NCI-H446 treated with DMSO at 0.1 percent for 48 hours (cell line): ENCODE results near the gene TIMM17B.

Experiments
- DNase-seq: peaks from one replicate; lab custom pipeline; 2025; lab: John Stamatoyannopoulos, UW

Gene TIMM17B

DNA sequence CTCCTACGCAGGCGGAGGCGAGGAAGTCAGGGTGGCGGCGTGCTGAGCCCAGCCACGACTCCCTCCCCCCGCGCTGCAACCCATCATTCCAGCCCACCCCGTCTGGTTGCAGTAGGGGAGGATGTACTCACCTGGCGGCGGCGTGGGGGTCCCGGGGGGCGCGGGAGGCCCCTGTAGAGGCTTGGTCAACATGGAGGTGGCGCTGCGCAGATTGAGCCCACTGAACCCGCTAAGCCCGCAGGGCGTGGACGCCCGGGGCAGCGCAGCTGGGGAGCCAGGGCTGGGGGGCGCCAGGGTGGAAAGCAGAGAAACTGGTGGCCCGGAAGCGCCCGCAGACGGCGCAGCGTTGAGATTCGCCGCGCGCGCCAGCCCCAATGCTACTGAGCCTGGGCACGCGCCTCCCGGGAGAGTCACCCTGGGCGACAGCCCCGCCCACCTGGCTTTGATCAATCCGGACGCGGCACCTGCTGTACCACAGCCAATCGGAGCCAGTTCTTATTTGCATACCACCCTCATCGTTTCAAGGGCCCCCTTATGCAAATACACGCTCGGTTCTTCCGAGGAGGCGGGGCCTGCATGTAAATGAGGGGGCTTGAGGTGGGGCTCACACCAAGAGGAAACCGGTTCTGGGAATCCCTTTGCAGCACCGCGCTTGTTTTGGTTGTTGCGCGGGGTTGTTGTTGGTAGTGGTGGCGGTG lies 21.2 kb upstream of the TIMM17B start, which contains the start of gene PIM2:
TSS of gene PIM2 (minus strand) at position 382 of the 698 bp plus-strand sequence. CDS start at position 192, 190 bp downstream.
- peak; percentile 90 for DNase-seq

DNA sequence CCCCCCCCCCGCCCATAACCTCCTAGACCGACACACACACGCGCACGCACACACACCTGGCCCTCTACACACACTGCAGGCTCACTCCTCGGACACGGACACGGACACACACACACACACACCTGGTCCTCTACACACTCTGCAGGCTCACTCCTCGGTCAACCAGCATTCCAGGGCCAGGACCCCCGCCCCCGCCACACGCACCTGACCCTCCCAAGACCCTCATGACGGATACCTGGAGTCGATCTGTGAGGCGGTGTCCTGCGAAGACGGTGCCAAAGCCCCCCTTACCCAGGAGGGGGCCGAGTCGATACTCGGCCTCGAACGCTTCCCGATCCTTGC lies 20.7 kb upstream of the TIMM17B start:
- DNase-seq = no peak

DNA sequence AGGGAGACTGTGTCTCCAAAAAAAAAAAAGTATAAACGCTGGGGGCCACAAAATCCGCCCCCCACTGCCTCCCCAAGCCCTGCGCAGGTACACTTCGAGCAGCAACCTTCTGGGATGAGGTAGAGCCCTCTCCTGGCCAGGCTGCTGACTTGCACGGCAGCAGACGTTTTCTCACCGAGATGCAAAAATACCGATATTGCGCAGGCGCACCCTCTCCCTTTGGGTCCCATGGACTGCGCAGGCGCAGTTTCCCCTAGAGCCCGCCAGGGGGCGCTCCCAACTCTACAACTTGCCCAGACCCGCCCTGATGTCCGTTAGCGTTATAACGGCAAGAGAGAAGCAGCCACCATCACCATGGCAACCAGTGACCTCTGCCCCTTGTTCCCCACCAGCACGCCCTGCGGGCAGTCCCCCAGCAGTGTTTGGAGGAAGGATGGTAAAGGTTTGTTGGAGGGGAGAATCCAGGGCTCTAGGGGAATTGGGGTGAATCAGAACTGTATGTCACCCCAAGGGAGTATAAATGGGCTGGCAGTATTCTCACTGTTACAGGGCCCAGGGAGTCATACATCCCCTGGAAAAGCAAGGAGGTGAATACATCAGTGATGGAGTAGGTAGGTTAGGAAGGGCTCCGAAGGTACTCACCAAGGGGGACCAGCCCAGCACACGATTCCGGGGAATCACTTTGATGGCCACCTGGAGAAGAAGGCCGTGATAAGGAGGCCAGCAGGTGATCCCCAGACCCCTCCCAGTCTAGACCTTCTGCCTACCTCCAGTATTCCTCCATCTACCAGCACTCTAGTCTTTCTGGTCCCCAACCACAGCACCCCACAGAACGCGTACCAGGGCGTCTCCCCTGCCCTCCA lies 19.8 kb upstream of the TIMM17B start:
- peak; percentile 81 for DNase-seq

DNA sequence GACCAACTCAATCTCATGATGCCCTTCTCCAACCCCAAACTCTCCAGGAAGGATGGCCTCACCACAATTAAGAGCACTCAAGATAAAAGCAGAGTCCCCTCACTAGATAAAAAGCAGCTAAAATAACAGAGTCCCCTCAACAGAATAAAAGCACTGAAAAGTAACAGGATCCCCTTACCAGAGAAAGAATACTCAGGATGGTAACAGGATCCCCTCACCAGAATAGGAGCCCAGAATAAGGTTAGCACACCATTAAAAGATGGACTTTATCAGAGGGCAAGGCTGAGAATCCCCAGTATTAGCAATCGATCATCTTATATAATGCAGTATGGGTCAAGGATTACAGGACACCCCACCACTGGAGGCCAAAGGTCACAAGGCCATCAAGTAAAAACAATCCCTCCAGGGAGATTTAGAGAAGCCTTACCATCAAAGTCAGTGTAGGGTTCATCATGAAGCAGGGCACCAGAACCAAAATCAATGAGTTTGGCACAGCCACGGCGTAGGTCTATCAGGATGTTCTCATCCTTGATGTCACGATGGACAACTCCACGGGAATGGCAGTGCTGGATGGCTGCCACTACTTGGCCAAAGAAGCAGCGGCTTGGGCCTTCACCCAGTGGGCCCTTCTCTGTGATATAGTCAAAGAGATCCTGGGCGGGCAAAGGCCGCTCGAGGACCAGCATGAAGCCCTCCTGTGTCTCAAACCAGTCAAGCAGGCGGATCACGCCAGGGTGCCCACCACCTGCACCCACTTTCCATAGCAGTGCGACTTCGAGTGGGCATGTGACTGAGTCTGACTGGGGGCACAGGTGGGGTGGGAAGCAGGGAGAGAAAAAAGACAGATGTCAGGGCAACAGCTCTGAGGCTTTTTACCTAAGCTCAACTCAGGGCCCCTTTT lies 17.3 kb upstream of the TIMM17B start:
- DNase-seq = no peak

DNA sequence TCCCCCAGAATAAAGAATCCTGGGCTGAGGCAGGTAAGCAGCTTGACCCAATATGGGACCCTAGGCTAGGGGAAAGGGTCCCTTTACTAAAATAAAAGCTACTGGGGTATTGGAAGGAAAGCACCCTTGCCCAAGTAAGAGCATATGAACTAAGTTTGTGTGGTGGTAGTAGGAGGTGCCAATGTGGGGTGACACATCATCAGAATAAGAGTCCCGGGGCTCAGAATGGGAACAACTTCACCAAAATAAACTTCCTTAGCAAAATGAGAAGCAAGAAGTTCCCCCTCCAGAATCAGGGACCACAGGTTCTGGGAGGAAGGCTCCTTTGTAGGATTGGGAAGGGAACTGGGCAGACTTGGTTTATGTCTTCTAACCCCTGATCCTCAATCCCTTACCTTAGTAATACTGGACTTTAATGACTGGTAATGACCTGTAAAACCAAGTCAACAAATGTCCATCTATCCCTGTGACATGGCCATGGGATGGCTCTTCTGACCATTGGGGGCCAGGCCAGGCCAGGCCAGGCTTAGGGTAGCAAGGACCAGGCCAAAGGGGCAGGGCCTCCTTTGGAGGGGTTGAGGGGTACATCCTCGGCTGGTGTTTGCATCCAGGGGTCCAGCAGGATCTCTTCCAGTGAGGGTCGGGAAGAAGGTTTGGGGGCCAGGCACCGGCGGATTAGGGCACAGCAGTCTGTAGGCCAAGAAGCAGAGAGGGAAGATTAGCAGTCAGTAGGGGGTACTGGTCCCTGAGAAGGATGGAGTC lies 16.2 kb upstream of the TIMM17B start:
- DNase-seq = no peak

DNA sequence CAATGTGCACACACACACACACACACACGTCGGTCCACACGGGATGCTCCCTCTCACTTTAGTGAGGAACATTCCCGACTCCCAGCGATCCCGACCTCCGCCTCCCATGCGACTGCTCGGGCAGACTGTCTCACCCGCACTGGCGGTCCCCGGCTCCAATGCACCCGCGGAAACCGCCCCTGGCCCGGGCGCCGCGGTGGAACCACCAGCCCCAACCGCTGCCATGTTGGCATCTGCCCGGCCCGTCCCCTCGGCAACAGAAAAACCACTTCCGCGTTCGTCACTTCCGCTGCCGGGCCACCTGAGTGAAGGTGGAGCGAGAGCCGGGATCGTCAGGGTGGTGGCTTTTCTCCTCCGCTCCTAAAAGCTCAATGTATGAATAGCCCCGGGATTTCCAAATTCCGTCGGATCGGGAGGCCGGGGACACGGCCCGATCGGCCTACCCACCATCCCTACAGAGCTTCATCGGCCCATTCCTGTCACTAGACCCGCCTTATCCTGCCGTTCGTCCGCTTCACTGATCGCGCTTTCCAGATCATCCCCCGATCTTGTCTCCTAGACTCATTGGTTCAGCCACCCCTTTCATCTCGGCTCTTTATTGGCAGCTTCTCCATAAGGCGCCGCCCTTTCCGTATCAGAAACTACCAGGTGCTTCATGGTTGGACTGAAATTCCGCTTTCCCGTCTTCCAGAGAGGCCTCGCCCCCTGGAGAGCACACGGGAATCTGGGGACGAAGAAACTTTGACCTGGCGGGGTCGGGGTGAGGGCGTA lies 14.0 kb upstream of the TIMM17B start, which contains the start of gene SLC35A2:
TSS of gene SLC35A2 (minus strand) at position 235 of the 771 bp plus-strand sequence. CDS start at position 225, 10 bp downstream.
- DNase-seq = peak; percentile 11

DNA sequence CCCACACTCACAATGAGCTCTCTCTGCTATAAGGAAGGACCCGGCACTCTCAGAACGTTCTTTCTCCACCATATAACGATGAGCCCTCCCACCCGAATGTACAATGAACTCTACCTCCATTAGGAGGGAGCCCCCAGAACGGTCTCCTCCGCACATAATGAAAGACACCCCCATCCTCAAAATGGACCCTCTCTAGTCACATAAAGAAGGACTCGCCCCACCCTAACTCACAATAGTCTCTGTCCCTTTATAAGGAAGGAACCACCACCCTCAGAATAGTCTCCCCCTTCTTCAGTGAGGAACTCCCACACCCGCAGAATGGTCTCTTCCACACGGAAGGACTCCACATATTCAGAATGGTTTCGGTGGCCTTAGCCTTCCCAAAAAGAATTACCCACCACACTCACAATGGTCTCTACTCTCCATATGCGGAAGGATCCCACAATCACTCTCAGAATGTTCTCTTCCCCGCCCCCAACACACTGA lies 13.4 kb upstream of the TIMM17B start:
- no peak for DNase-seq

DNA sequence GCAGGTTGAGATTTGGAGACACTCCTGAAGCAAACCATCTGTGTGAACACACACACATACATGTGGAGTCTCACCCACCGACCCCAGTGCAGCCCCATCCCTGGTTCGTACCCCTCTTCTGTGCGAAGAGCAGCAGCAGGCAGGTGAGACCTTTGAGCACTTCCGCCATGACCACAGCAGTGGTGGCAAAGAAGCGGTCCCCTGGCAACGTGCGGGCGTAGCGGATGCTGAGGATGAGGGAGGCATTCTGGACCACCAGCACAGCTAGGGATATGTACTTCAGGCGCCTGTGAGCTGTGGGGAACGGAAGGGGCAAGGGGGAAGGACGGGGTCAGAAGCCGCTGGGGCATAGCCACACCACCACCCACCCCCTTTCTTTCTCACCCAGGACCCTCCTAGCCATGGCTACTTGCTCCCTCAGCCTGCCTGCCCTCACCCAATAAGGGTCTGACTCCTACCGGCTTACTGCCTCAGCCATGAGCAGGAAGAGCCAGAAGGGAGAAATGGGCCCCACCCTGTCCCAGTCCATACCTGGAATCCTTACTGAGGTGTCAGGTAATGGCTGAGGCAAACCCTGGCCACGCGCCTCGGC lies 12.2 kb upstream of the TIMM17B start:
- no peak for DNase-seq

DNA sequence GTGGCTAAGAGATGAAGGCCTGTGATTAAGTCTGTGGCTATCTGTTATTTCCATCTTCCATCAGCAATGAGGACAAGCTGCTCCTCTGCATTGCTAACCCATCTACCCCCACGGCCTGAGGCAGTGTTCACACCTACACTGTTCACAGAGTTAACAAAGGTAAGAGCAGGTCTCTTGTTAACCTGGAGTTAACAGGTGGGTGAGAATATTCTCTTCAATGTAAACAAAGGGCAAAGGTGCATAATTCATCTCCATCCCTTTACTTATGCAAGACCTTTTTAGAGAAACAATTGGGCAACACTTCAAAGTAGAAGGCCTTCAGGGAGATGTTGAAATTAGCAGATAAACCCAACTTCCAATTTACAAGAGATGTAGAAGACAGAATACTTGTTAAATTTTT lies 11.0 kb upstream of the TIMM17B start:
- DNase-seq = no peak

DNA sequence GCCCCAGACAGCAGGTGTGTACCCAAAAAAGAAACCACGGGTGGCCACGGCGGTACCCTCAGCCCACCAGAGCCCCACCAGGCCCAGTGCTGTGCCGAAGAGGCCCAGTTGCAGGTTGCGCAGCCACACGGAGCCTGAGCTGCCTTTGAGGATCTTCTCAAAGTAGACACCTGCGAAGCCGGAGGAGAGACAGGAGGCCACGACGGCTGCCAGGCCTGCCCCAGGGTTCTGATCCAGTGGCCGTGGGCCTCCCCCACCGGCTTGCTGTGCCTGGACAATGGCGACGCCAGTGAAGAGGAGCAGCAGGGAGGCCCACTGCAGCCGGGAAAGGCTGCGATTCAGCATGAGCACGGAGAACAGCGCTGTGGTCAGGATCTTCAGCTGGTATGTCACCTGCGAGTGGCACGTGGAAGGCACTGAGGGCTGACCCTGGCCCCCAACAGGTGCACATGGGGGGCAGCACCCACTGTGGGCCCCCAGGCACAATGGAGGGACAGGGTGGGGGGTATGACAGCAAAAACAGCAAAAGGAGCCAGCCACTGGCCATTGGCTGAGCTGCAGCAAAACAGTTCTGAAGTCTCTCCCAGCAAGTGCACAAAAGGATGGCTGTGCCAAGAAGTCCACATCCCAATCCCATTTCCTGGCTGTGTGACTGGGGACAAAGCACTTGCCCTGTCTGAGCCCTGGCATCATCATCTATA lies 7.7 kb upstream of the TIMM17B start:
- no peak for DNase-seq

DNA sequence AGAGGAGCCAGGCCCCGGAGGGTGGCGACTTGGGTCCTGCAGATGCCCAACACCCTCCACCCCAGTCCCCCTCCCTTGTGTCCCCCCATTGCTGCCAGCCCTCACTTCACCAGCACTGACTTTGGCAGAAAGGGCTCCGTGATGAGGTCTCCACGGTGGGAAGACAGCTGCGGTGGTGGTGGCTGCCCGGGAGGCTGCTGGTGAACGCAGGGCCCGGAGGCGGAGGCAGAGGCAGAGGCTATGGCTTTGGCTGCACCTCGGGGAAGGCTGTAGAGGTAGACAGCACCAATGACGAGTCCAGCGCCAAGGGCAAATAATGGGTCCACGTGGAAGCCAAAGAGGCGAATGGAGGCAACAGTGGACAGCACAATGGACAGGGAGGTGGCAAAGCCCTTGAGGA lies 7.1 kb upstream of the TIMM17B start:
- no peak for DNase-seq

DNA sequence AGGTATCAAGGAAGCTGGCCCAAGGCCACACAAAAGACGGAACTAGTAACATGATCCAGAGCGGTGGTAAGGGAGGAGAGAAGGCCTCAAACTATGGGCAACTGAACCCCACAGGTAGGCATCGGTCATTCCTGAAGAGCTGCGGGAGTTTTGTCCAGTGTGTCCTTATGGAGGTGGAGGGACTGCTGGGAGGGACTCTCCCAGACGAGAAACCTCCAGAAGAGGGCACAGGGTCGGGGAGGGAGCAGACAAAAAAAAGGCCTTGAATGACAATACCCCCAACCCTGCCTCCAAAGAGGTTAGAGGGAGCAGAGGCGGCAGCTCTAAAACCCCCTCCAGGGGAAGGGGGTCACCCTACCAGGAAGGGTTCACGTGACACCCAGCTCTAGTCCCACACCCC lies 6.6 kb upstream of the TIMM17B start:
- DNase-seq = no peak

DNA sequence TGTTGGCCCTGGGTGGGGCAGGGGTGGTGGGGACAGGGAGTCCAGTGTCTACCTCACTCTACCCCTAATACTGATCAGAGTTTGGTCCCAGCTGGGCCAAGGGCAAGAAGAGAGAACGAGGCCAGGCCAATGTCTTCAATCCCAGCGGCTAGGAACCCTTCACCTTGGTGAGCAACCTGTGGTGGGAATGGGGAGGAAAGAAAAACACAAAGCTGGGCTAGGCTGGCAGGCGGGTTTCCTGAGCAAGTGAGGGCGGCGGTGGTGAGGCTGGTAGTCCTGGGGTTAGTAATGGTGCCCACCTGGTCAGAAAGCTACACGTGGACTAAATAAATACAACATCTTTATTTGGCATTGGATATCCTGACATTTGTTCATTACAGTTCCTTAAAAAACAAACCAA lies 5.7 kb upstream of the TIMM17B start:
- no peak for DNase-seq

DNA sequence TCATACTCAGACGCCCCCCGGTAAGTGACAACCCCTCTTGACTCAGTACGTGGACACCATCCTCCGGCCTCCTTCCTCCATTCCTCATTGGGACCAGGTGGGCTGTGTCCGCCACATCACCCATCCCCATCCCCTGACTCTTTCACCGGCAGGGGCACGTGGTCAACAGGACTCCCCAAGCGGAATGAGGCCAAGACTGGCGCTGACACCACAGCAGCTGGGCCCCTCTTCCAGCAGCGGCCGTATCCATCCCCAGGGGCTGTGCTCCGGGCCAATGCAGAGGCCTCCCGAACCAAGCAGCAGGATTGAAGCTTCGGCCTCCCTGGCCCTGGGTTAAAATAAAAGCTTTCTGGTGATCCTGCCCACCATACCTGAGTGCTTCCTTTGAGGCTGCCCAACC lies 5.2 kb upstream of the TIMM17B start:
- no peak for DNase-seq

DNA sequence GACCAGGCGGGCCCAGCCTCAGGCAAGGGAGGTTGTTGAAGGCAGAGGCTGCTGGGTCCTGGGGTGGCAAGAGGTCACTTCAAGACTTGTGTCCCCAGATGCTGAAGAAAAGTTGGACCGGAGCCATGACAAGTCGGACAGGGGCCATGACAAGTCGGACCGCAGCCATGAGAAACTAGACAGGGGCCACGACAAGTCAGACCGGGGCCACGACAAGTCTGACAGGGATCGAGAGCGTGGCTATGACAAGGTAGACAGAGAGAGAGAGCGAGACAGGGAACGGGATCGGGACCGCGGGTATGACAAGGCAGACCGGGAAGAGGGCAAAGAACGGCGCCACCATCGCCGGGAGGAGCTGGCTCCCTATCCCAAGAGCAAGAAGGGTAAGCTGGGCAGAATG lies 4.6 kb upstream of the TIMM17B start:
- no peak for DNase-seq

DNA sequence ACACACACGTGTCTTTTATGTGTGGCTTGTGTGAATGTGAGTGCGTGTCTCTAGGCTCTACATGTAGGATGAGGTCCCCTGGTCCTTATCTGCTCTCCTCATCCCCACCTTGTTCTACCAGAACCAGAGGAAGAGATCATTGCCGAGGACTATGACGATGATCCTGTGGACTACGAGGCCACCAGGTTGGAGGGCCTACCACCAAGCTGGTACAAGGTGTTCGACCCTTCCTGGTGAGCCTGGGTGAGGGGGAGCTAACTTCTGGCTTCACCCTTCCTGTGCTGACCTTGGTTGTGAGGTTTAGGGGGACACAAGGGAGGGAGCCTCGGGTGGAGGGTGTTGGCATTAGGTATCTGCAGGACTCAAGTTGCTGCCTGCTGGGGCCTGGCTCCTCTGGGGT lies 3.5 kb upstream of the TIMM17B start:
- DNase-seq = no peak

DNA sequence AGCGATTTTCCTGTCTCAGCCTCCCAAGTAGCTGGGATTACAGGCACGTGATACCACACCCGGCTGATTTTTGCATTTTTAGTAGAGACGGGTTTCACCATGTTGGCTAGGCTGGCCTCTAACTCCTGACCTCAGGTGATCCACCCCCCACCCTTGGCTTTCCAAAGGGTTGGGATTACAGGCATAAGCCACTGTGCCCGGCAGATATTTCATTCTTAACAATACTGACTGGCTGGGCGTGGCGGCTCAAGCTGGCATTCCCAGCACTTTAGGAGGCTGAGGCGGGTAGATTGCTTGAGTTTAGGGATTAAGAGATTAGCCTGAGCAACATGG lies 1.5 kb upstream of the TIMM17B start:
- no peak for DNase-seq

DNA sequence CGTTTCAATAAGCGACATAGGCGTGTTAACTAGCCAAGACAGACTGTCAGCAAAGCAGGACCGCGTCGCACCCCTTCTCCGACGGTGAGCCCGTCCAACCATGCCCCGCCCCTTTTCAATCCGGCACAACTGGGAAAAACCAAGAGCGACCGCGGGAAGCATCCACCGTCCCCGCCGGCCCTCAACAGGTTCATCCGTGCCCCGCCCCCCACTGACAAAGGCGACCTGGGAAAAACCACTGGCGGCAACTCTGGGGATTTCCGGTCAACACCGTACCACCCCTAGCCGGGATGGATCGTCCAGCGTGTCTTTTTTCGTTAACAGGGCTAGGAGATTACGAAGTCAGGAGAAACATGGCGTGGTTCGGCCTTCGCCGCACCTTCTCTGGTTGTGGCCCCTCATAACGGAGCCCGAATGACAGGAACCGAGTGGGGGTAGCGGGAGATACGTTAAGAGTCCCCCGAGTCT lies 377 bp downstream of the TIMM17B start:
- peak; percentile 58 for DNase-seq

DNA sequence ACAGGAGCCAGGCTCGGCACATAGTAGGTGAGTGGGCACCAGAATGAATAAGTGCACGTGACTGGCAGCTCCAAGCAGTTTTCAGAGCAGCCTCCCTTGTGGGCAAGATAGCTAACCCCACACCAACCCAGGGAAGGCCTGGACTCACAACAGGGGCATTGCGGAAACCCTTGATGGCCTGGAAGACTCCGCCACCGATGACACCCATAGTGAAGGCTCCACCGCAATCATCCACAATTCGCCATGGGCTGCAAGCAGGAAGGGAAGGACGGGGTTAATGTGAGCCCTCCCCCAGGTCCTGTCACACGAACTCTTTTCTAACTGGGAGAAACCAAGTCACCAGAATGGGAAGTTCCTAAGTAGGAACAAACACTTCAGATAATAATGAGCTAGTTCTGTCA lies 957 bp downstream of the TIMM17B start:
- DNase-seq = no peak

DNA sequence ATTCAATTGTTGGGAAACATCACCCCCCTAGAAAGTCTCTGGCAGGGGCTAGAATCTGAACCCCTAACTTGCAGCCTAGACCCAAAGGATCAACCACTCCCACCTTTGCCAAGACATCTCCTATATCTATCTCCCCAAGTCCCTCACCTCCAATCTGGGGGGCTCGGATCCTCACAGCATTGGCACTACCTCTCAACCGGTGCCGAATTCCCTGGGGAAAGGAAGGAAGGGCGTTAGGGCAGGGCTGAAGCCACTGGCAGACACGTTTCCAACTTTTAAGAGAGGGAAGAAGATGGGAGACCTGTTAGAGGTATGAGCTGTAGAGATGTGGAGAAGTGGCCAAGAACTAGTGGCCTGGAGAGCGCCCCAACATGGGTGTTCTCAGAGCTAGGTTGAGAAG lies 2.7 kb downstream of the TIMM17B start:
- DNase-seq = no peak
